HG03469 (cell line): ENCODE results near the gene TEX29.

Experiments
- ATAC-seq: cut with Tn5 transposase; IDR thresholded peaks from one replicate; pipeline ENCODE4 v1.9.1; 2021; ENCODE audit warnings: mild to moderate bottlenecking, moderate library complexity, moderate number of reproducible peaks; ENCODE audit not compliant: unreplicated experiment

The TEX29 gene

GRCh38 chr13:111339366-111340143, 19.1 kb downstream of the TEX29 start:
- ATAC-seq, result no peak

DNA sequence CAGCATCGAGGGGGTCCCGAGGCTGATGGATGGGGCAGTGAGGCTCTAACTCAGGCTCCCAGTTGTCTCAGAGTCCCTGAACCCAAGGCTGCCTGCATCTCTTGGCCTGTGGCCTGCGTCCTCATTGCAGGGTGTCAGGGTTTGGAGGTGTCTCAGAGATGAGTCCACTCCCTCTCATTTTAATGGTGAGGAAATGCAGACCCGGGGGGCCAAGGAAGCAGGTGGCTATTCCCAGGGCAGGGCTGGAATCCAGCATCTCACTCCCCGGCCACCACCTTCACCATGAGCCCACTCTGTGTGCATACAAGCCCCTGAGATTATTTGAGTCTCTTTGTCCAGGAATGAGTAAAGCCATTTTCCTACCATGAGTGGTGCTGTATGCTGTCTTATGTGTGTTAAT, 21.4 kb downstream of the TEX29 start:
- ATAC-seq, result no peak

- no peak for ATAC-seq
Observed at GRCh38 chr13:111342721-111343120, 22.3 kb downstream of the TEX29 start.

- ATAC-seq, result no peak
Observed at GRCh38 chr13:111343186-111343805, 22.9 kb downstream of the TEX29 start.

DNA sequence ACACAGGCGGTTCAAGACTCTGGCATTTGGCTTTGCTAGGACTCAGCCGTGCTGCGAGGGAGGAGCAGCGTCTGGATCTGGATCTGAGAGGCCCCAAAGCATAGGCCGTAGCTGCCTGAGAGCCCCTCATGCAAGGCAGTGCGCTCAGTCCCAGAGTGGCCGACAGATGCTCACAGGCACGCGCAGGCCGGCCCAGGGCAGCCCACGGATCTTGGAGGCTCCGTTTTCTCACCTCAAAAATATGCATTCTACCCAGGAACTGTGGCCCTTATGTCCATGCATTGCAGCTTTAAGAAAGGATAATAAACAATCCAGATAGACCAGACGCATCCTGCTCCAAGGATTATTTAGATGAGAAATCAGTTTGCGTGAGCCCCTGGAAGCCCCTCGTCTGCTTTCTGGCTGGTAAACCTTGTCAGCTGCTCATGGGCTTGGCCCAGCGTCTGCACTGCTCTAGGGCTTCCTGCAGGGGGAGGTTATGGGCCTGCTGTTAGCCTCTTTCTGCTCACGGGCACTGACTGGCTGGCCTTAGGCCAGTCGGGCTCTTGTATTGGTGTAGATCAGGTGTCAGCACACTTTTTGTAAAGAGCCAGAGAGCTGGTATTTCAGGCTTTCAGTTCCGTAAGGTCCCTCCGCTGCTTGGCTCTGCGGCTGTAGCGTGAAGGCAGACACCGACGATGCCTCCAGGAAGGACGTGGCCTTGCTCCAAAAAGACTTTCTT, 24.2 kb downstream of the TEX29 start:
- no peak for ATAC-seq

DNA sequence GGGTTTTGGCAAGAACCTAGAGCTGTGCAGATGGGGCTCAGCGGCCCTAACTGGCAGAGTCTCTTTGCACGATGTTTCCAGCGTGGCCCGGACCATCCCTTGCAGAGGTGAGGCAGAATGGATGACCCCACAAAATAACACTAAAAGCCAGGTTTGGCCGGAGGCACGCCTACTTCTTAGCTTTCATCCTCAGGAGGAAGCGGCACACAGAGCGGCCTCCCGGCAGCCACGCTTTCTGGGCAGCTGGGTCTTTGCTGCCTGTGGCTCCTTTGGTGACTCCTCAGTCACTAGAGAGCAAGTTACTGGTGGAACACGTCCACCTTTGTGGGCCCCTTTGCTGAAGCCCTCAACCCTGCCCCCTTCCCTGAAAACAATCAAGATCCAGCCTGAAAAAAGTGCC, 25.2 kb downstream of the TEX29 start:
- no peak for ATAC-seq

DNA sequence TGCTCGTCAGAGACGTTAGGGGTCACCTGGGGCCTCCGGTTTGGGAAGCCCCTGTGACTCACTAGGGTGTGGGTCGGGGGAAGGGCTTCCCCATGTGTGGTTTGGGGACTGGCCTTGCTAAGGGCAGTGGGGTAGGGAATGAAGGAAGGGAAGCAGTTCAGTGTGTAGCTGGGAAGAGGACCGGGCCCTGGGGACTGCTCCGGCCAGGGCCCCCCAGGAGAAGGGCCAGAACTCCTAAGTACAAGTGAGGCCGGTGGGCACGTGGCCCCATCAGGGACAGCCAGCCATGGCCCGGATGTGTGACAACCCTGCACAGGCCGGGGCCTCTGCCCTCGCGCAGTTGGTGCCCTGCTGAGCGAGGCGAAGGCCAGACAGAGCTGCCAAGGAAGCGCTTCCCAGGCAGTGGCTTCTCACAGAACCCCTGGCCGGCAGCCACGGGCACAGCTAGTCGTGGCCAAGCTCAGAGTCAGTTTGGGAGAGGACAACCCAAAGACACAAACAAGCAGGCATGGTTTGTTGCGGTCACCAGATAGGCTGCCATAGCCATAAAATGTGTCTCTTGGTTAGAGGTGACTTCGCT, 25.7 kb downstream of the TEX29 start:
- no peak for ATAC-seq

DNA sequence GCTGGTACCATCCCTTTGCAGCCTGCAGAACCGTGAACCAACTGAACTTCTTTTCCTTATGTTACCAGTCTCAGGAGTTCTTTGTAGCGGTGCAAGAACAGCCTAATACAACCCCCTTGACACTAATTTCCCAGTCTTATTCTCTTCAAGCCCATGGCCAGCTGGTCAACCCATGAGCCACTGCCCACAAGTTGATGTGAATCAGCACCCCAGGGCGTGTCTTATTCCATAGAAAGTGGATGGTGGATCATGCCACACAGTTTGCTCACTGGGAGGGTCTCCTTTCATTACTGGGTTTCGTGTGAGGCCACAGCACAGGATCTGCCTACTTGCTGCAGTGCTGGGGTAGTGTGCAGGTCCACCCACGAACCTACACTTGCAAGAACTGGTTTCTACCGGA, 27.0 kb downstream of the TEX29 start:
- ATAC-seq, result no peak

DNA sequence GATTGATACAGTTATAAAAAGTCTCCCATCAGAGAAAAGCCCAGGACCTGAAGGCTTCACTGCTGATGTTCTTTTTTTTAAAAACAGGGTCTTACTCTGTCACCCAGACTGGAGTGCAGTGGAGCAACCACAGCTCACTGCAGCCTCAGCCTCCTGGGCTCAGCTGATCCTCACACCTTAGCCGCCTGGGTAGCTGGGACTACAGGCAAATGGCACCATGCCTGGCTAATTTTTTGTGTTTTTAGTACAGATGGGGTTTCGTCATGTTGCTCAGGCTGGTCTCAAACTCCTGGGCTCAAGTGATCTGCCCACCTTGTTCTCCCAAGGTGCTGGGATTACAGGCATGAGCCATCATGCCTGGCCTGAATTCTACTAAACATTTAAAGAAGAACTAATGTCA, 33.1 kb downstream of the TEX29 start:
- ATAC-seq, result no peak

GRCh38 chr13:111354789-111355188, 34.3 kb downstream of the TEX29 start:
- no peak for ATAC-seq

- no peak for ATAC-seq
Observed at GRCh38 chr13:111356795-111357194, 36.4 kb downstream of the TEX29 start.

DNA sequence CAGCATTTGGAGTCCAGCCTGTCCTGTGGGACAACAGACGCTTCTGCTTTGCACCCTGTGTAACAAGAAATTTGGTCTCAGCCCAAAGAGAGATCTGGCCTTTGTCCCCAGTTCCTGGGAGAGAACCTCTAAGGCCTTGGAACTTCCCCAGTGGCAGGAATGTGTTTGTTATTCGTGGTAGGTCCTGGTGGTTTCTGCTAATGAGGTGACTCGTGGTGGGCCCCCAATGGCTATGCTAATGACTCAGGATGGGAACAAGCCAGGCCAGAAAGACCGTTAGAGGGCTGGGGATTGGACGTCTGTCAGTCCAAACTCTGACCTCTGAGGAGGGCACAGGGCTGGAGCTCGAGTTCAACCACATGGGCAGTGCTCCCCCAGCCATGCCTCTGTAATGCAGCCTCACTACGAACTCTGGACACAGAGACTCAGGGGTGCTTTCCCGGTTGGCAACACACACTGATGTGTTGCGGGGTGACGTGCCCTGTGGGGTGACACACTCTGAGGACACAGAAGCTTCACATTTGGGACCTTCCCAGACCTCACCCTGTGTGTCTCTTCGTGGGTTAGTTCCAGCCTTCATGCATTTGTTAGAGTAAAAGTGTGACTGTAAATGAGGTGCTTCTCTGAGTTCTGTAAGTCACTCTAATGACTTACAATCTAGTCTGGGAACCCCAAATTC, 38.9 kb downstream of the TEX29 start:
- ATAC-seq, result no peak

DNA sequence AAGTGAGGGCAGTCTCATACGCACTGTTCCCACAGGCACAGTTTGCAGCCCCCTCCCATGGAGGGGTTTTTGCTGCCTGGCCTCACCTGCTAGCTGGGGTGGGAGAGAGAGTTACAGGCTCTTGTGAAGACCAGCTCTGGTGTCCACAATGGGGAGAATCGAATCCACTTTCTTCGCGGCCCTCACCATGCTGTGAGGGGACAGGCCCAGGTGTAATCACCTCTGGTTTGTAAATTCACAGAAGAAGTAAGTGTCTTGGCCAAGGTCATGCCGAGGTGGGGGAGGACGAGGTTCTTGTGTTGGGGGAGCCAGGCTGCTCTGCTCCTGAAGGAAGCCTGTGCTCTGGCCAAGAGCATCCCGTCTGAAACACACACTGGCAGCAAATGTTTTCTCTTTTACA, 39.5 kb downstream of the TEX29 start:
- no peak for ATAC-seq

DNA sequence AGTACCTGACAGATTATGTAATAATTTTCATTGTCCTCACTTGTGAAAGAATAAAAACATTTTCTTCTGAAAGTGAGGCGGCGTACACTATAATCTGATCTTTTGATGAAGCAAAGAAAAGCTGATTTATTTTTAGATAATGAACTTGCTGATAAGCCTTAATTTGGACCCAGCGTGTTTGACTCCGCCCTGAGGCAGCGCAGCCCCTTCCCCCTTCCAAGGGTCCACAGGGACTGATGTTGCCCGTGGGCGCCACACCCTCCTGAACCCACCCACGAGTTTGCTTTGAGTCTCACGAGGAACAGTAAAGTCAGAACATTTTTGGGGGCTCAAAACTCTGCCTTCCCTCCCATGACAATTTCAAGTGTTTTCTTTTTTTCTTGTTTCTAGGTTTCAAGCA, 40.0 kb downstream of the TEX29 start:
- no peak for ATAC-seq

GRCh38 chr13:111361046-111361872, 40.8 kb downstream of the TEX29 start:
- ATAC-seq, result no peak

DNA sequence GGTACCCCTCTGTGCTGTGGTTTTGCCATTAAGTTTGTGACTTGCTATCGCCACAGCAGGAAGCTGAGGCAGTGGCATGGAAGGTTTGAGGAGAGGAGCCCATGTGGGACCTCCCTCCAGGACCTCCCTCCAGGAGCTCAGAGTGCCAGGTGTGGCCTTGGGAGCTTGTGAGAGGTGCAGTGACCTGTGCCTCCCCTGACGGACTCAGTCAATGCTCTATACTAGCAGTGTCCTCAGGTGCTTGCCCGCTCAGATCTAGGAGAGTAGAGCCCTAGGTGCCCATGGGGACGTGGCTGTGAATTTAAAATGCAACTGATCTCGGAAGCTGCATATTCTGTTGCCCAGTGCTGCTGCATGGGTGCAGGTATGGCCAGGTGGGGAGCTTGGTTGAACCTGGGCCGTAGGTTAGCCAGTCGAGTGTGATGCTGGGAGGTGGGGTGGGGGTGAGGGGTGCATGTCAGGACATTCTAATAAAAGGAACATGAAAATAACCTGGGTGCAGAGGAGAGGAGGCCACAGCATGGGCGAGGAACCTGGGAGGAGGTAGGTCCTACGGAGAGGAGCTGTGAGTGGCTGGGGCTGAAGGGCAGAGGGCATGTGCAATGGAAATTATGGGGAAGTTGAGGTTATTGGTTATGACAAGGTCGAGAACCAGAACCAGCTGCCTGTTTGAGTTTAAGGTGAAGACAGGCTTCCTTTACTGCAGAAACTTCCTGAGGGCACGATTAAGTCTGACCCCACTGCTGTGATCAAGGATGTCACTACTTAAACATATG, 41.6 kb downstream of the TEX29 start:
- no peak for ATAC-seq

- ATAC-seq, result no peak
Observed at GRCh38 chr13:111363121-111363520, 42.7 kb downstream of the TEX29 start.

DNA sequence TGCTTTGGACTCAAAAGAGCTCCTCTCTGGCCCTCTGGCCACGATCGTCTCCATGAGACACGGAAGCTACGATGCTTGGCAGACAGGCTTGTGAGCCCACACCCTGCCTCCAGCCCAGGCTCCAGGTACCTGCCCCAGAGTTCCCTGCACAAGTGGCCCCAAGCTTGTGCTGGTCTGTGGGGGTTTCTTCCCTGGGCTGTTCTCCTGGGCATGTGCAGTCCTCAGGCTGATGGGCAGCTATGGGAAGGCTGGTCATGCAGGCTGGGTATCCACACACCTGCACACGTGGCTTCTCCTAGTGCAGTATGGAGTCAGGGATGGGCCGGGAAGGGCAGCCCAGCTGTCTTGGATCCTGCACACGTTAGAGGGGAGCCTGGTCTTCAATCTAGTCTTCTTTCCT, 43.1 kb downstream of the TEX29 start:
- ATAC-seq, result no peak
